HG02623 (cell line): ENCODE data around the gene LSM2.

Experiments
- ATAC-seq: cut with Tn5 transposase; IDR thresholded peaks from one replicate; pipeline ENCODE4 v1.9.1; 2021; ENCODE audit warnings: moderate library complexity; ENCODE audit not compliant: unreplicated experiment

Gene LSM2

GRCh38 chr6:31752739-31753319 is 53.9 kb downstream of the LSM2 start:
- no peak for ATAC-seq

GRCh38 chr6:31750411-31751022 is 56.2 kb downstream of the LSM2 start:
- no peak for ATAC-seq

- no peak for ATAC-seq
These were observed 57.3 kb downstream of the LSM2 start for GRCh38 chr6:31749301-31750036.
